Ammon's horn (tissue), 1 donor: ENCODE measurements around the gene AKR1C1.
A peak's percentile ranks its signal among the peaks of the same experiment; 100 is the strongest.
"Not testable (repeated sequence)": the region's sequence is repeated elsewhere in the genome, so short reads cannot be mapped to it uniquely, and the experiment has no call there.

Experiments
- DNase-seq: peaks from one replicate; pipeline ENCODE4 v3.0.0-alpha.2; 2016; ENCODE audit warnings: low spot score

AKR1C1 gene

GRCh38 chr10:4947635-4948596 lies 15.3 kb upstream of the AKR1C1 start:
- DNase-seq: peak; percentile 15

DNA sequence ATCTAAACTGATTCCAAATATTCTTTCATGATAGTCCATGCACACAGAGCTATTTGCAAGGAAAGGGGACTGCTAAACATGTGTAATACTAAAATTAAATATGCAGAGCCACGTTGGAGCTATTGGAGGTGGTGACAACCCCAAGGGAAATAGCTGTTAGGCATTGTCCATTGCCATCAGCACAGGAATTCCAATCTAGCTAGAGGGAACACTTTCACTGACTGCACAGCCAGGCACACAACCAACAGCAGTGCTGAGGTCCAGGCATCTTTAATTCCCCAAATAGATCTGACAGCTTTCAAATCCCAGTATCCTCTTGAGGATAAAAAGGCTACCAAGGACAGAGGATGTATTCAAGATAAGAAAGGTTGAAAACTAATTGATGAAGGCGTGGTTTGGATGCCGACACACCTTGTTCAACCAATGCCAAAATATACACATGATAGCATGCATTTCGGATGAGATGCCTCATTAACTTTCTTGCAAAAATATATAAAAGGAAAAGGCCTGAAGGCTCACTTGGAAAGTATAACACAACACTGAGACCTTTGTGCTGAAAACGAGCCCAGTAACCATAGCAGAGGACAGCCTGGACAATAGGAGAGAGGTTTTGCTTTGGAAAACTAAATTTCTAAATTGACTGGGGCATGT lies 11.6 kb upstream of the AKR1C1 start:
- DNase-seq: peak; percentile 10

DNA sequence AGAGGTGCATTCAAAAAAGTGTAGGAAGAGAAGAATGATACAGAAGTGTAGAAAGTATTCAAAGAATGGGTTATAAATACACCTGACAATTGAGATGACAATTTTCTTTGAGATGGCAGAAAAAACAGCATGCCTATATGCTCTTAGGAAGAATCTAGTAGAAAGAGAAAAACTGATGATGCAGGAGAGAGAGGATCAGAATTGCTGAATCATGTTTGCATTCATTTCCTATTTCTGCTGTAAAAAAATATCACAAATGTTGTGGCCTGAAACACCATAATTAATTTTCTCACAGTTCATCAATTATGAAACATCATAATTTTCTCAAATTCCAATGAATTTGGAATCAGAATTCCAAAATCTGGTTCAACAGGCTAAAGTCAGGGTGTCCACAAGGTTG lies 9.8 kb upstream of the AKR1C1 start:
- no peak for DNase-seq

DNA sequence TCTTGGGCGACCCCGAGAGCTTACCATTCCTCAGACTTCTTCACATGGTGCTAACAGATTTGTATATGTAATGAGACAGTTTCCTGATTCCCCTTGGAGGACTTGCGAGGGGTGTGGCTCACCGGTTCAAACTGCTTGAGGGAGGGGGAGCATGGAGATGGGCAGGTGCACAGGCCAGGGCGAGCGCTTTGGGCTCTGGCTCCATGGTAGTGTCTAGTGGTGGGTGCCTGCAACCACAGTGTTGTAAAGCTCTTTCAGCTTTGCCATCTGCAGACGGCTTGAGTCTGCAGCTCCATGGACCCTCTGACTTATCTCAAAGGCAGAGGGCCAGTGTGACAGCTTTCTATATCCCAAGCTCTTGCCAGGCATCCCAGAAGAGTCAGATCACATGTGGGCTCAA lies 7.1 kb upstream of the AKR1C1 start:
- not testable (repeated sequence) for DNase-seq

GRCh38 chr10:4956955-4957645 lies 6.1 kb upstream of the AKR1C1 start:
- DNase-seq: not testable (repeated sequence)

GRCh38 chr10:4961558-4961957 lies 1.7 kb upstream of the AKR1C1 start:
- not testable (repeated sequence) for DNase-seq

DNA sequence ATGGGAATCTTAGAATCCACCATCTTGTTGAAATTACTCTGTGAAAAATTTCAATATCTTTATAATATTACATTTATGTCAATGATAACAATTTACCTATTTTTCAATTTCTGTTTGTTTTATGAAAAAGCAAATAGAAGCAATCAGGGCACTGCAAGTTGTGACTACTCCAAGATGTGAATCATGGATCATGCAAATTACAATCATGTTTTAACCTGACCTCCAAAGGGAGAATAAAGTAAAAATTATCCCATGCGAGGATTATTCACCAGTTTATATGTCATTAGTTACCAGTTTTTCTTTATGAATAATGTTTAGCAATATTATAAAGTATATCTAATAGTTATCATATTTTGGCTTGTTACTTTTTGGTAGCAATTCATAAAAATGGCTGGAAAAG lies 907 bp upstream of the AKR1C1 start:
- not testable (repeated sequence) for DNase-seq

DNA sequence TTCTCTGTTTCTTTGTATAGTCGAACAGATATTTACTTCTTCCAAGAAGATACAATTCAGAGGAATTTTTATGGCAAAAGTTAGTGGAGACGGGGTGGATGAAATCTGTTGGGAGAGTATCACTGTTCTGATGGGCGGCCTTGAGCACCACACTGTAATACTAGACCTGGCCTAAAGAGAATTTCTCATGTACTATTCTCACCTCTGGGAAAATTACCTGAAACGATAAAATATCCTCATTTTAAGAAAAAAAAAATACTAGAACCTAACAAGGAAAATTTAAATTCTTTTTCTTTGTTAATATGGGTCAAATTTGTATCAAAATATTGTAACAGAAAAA lies 570 bp downstream of the AKR1C1 start:
- not testable (repeated sequence) for DNase-seq

GRCh38 chr10:4965763-4966162 lies 2.5 kb downstream of the AKR1C1 start:
- not testable (repeated sequence) for DNase-seq

- DNase-seq: not testable (repeated sequence)
These were observed 4.0 kb downstream of the AKR1C1 start for GRCh38 chr10:4967189-4967588.

DNA sequence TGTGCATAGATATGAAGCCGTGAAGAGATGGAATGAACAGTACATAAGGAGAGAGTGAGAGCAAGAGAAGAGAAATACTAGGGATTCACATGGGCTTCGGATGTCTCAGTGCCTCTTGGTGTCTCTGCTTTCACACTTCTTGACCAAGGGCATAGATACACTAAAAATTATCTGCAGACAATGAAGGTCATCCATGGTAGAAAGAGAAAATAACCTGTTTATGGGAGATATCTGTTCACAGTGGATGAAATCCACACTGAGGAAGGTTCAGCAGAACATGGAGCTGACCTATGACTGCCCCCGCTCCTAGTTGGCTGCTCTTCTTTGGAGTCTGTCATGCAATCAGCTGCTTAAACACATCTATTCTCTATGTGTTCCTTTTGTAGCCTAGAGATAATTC lies 6.1 kb downstream of the AKR1C1 start:
- DNase-seq: not testable (repeated sequence)

GRCh38 chr10:4970362-4970761 lies 7.1 kb downstream of the AKR1C1 start:
- not testable (repeated sequence) for DNase-seq

DNA sequence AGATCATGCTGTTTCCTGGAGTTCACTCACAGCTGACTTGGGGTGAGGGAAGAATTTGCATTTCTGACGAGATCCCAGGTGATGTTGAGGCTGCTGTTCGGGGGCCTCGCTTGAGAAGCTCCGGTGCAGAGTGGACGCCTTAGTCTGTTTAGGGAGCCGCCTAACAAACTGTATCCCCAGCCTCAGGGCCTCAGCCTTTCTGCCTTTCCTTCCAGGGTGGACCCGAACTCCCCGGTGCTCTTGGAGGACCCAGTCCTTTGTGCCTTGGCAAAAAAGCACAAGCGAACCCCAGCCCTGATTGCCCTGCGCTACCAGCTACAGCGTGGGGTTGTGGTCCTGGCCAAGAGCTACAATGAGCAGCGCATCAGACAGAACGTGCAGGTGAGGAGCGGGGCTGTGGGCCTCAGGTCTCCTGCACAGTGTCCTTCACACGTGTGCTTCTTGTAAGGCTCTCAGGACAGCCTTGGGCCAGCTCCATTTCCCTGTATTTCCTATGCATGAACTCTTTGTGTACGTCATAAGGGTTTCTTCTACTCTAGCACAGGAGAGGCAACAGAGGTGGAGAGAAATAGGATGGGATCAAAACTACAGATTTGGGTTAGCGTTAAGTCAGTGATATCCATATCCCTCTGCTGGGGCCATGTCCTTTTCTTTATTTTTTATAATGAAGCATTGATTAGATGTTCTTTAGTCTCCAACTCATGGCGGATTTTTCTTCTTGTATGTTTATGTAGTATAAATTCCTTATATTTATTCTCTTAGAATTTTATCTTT lies 9.3 kb downstream of the AKR1C1 start:
- not testable (repeated sequence) for DNase-seq

DNA sequence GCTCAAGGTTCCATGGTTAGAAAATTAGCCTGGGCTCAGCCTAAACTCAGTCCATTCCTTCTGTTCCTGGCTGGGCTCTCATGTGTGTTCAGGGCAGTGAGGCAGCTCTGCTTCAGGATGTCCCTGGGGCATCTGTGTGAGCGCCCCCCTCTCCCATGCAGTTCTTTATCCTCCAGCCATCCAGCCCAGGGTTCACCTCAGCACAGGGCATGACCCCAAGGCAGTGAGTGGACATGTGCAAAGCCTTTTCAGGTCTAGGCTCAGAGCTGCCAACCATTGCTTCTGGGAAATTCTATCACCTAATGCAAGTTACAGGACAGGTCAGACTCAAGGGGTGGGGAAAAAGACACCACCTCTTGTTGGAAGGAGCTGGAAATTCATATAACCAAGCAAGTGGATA lies 10.1 kb downstream of the AKR1C1 start:
- not testable (repeated sequence) for DNase-seq

DNA sequence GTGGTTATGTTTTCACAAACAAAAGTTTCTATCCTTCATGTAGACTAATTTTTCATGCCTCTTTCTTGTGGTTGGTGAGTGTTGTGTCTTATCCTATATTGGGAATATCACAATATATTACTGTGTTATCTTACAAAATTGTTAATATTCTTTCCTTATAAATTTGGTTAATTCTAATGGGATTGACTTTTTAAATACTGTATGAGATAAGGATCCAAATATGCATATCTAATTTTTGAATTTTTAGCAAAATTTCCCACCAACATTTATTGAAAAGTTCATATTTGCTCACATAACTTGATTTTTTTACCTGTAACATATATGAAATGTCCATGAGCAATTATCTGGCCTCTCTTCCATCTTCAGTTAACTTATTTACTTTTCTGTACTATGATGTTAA lies 11.2 kb downstream of the AKR1C1 start:
- DNase-seq: not testable (repeated sequence)

- DNase-seq: no peak
These were observed 13.8 kb downstream of the AKR1C1 start for GRCh38 chr10:4977025-4977424.

- DNase-seq: no peak
These were observed 15.7 kb downstream of the AKR1C1 start for GRCh38 chr10:4978870-4979269.

GRCh38 chr10:4980793-4981192 lies 17.6 kb downstream of the AKR1C1 start:
- DNase-seq: no peak

- DNase-seq: peak; percentile 7
These were observed 18.7 kb downstream of the AKR1C1 start for GRCh38 chr10:4981722-4982471.

DNA sequence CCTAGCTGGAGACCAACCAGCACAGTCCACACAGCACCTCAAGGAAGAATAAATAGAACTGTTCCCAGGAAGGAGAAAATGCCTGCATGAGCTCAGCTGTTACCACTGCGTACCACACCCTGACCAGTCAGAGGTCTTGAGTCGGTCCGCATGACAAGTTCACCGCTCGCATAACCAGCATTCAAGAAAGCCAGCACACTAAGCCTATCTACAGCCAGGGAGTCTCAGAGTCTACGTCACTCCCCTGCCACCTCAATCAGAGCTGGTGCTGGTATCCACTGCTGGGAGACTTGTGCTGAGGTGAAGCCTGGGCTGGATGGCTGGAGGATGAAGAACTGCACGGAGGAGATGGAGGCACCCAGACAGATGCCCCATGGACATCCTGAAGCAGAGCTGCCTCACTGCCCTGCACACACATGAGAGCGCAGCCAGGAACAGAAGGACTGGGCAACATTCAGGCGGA lies 19.6 kb downstream of the AKR1C1 start:
- no peak for DNase-seq

DNA sequence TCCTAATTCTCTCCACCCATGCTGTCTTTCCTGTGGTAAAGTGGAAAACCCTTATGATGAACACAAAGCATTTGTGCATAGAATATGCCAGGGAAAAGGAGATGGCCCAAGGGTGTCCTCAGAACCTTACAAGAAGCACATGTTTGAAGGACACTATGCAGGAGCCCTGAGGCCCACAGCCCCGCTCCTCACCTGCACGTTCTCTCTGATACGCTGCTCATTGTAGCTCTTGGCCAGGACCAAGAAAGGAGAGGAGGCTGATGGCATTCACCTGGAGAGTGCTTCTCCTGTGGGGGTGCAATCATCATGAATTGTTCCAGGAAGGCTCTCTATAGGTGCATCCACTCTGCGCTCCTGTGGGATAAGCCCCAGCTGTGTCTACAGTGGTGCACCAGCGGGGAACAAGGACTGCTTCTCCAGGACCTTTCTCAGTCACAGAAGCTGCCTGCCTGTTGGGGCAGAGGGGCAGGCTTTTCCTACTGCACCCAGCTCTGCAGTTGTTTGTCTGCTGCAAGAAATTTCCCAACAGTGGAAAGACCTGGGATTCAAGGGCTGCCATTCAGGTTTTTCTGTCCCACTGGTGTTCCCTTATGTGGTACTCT lies 20.5 kb downstream of the AKR1C1 start:
- DNase-seq: no peak
